Measurements from ENCODE around the gene FAM193A. TPM values are rescaled to one million over a fixed set of nuclear protein-coding genes. Genes with fewer than 3 reads are reported as not detected.

FAM193A gene
- total RNA-seq, 1 experiment from 2014 or later = 38.2 TPM

- Histone ChIP-seq H3K4me3 (ENCODE audit: low read depth, low read length, poor library complexity, severe bottlenecking) (no peak overlapping the region), H3K27me3 (replicated peaks; ENCODE audit: insufficient read depth, low read depth, low read length, poor library complexity) (no peaks in the 10 kb centered on the region), H3K27ac (ENCODE audit: low read depth, low read length, poor library complexity, severe bottlenecking) (no peak overlapping the region), H3K9me3 (ENCODE audit: low read depth, low read length, poor library complexity, severe bottlenecking) (no peaks in the 10 kb centered on the region), H3K4me1 (ENCODE audit: insufficient read depth, low read length, poor library complexity, severe bottlenecking) (no peaks in the 10 kb centered on the region), H3K36me3 (ENCODE audit: insufficient read depth, low read length, poor library complexity, severe bottlenecking) (peaks cover 54% of the 10 kb centered on the region)
- TF ChIP-seq EZH2 (IDR thresholded peaks at IDR 0.05; ENCODE audit: borderline replicate concordance, low read depth, low read length, poor library complexity, severe bottlenecking) (no peak), CTCF (conservative IDR thresholded peaks at IDR 0.05; ENCODE audit: low read depth, low read length) (no peak)
- BruUV-seq (replicated peaks) = no TSS peak
- DNase-seq (ENCODE audit: low spot score) = no peak
- intact Hi-C loops (cut with micrococcal nuclease; ENCODE audit: unreplicated experiment) = no loop called here
- ChIA-PET POLR2A (ENCODE audit: low non-redundant PET) (no interaction called here), CTCF (no interaction called here)
Observed at GRCh38 chr4:2660596-2661211, 124.3 kb downstream of the FAM193A start.

- H3K36me3 ChIP-seq (ENCODE audit: insufficient read depth, low read length, poor library complexity, severe bottlenecking) = peaks cover 50% of the 10 kb centered on the region
- ChIA-PET POLR2A (ENCODE audit: low non-redundant PET) (no interaction called here), CTCF (no interaction called here)
- no TSS peak for BruUV-seq (replicated peaks)
- intact Hi-C loops (cut with micrococcal nuclease; ENCODE audit: unreplicated experiment) = no loop called here
- H3K27ac ChIP-seq (ENCODE audit: low read depth, low read length, poor library complexity, severe bottlenecking) = no peak overlapping the region
- no peaks in the 10 kb centered on the region for H3K9me3 ChIP-seq (ENCODE audit: low read depth, low read length, poor library complexity, severe bottlenecking)
- no peaks in the 10 kb centered on the region for H3K27me3 ChIP-seq (replicated peaks; ENCODE audit: insufficient read depth, low read depth, low read length, poor library complexity)
- no peak overlapping the region for H3K4me3 ChIP-seq (ENCODE audit: low read depth, low read length, poor library complexity, severe bottlenecking)
- H3K4me1 ChIP-seq (ENCODE audit: insufficient read depth, low read length, poor library complexity, severe bottlenecking) = no peaks in the 10 kb centered on the region
- DNase-seq (ENCODE audit: low spot score) = no peak
- TF ChIP-seq EZH2 (IDR thresholded peaks at IDR 0.05; ENCODE audit: borderline replicate concordance, low read depth, low read length, poor library complexity, severe bottlenecking) (no peak), CTCF (conservative IDR thresholded peaks at IDR 0.05; ENCODE audit: low read depth, low read length) (no peak)
Observed at GRCh38 chr4:2662598-2662997, 126.2 kb downstream of the FAM193A start.

GRCh38 chr4:2663275-2663674 lies 126.8 kb downstream of the FAM193A start:
- DNase-seq (ENCODE audit: low spot score) = no peak
- no peak for TF ChIP-seq EZH2 (IDR thresholded peaks at IDR 0.05; ENCODE audit: borderline replicate concordance, low read depth, low read length, poor library complexity, severe bottlenecking)
- no peak for TF ChIP-seq CTCF (conservative IDR thresholded peaks at IDR 0.05; ENCODE audit: low read depth, low read length)
- Histone ChIP-seq H3K27me3 (replicated peaks; ENCODE audit: insufficient read depth, low read depth, low read length, poor library complexity) (no peaks in the 10 kb centered on the region), H3K4me3 (ENCODE audit: low read depth, low read length, poor library complexity, severe bottlenecking) (no peak overlapping the region), H3K4me1 (ENCODE audit: insufficient read depth, low read length, poor library complexity, severe bottlenecking) (no peaks in the 10 kb centered on the region), H3K27ac (ENCODE audit: low read depth, low read length, poor library complexity, severe bottlenecking) (no peak overlapping the region), H3K36me3 (ENCODE audit: insufficient read depth, low read length, poor library complexity, severe bottlenecking) (peaks cover 44% of the 10 kb centered on the region), H3K9me3 (ENCODE audit: low read depth, low read length, poor library complexity, severe bottlenecking) (no peaks in the 10 kb centered on the region)
- intact Hi-C loops (cut with micrococcal nuclease; ENCODE audit: unreplicated experiment) = no loop called here
- no TSS peak for BruUV-seq (replicated peaks)
- ChIA-PET POLR2A (ENCODE audit: low non-redundant PET) (no interaction called here), CTCF (no interaction called here)
